ENCODE results near the gene LINS1. TPM values are rescaled to one million over a fixed set of nuclear protein-coding genes. Genes with fewer than 3 reads are reported as not detected.

LINS1 gene
- total RNA-seq, 2 experiments from 2014 or later, result 28.7 to 29.4 TPM

GRCh38 chr15:100602823-100603393 lies 924 bp upstream of the LINS1 start:
- Mint-ChIP-seq H3K4me3 (no peak overlapping the region), H3K27me3 (no peaks in the 10 kb centered on the region), H3K9me3 (no peaks in the 10 kb centered on the region), H3K36me3 (ENCODE audit: low read depth) (peaks cover 34% of the 10 kb centered on the region), H3K4me1 (ENCODE audit: low read depth) (peaks cover 54% of the 10 kb centered on the region), H3K27ac (no peak overlapping the region)
- TF ChIP-seq, protein P1, sequence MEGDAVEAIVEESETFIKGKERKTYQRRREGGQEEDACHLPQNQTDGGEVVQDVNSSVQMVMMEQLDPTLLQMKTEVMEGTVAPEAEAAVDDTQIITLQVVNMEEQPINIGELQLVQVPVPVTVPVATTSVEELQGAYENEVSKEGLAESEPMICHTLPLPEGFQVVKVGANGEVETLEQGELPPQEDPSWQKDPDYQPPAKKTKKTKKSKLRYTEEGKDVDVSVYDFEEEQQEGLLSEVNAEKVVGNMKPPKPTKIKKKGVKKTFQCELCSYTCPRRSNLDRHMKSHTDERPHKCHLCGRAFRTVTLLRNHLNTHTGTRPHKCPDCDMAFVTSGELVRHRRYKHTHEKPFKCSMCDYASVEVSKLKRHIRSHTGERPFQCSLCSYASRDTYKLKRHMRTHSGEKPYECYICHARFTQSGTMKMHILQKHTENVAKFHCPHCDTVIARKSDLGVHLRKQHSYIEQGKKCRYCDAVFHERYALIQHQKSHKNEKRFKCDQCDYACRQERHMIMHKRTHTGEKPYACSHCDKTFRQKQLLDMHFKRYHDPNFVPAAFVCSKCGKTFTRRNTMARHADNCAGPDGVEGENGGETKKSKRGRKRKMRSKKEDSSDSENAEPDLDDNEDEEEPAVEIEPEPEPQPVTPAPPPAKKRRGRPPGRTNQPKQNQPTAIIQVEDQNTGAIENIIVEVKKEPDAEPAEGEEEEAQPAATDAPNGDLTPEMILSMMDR (IDR thresholded peaks at IDR 0.05), result no peak
- POLR2A ChIA-PET, result interaction anchor here (1.0 to 2.8 kb wide), 4 partner anchors 9 to 272 kb away, joined by 3 to 13 read pairs (median 4); no protein-coding TSS in a partner anchor
- ATAC-seq (peak; percentile 50), DNase-seq (peak; percentile 74)
- intact Hi-C loops (cut with micrococcal nuclease), result no loop called here
- CTCF ChIA-PET, result interaction anchor here (0.9 to 4.6 kb wide), 4 partner anchors 61 to 315 kb away, joined by 3 to 43 read pairs (median 3); no protein-coding TSS in a partner anchor

DNA sequence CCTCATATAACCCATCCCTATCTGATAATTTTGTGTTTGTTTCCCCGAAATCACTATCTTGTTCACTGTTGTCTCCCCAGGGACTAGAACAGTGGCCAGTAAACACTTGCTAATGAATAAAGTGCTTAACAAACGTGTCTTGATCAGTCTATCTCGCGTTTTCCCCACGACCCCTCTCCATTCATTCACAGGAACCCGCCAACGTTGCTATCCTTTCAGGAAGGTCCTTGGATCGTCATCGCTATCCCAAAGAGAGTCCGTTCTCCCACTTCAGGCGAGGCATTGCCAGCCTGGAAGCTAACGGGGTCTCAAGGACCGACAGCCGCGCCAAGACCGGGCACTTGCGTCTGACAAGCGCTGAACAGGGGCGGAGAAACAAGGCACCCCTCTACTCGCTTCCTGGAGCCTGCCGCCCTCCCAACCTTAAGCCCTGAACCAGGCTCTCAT lies 344 bp downstream of the LINS1 start:
- H3K4me1 Mint-ChIP-seq (ENCODE audit: low read depth), result peaks cover 59% of the 10 kb centered on the region
- TF ChIP-seq, protein P1 (IDR thresholded peaks at IDR 0.05), result no peak
- intact Hi-C loops (cut with micrococcal nuclease), result no loop called here
- H3K27ac Mint-ChIP-seq, result no peak overlapping the region
- peaks cover 37% of the 10 kb centered on the region for H3K36me3 Mint-ChIP-seq (ENCODE audit: low read depth)
- DNase-seq (no peak), ATAC-seq (peak; percentile 8)
- no peaks in the 10 kb centered on the region for H3K9me3 Mint-ChIP-seq
- no peaks in the 10 kb centered on the region for H3K27me3 Mint-ChIP-seq
- H3K4me3 Mint-ChIP-seq, result no peak overlapping the region
- ChIA-PET CTCF (interaction anchor here (1.0 to 4.6 kb wide), 3 partner anchors 11 to 317 kb away, joined by 3 to 43 read pairs (median 3); no protein-coding TSS in a partner anchor), POLR2A (interaction anchor here (1.0 to 2.8 kb wide), 2 partner anchors 10 to 11 kb away, joined by 3 to 13 read pairs; no protein-coding TSS in a partner anchor)

GRCh38 chr15:100601163-100601562 lies 821 bp downstream of the LINS1 start:
- intact Hi-C loops (cut with micrococcal nuclease), result no loop called here
- peaks cover 60% of the 10 kb centered on the region for H3K4me1 Mint-ChIP-seq (ENCODE audit: low read depth)
- H3K9me3 Mint-ChIP-seq, result no peaks in the 10 kb centered on the region
- H3K27ac Mint-ChIP-seq, result no peak overlapping the region
- no peak overlapping the region for H3K4me3 Mint-ChIP-seq
- no peaks in the 10 kb centered on the region for H3K27me3 Mint-ChIP-seq
- TF ChIP-seq, protein P1 (IDR thresholded peaks at IDR 0.05), result no peak
- DNase-seq, result peak; percentile 75
- no peak for ATAC-seq
- ChIA-PET CTCF (interaction anchor here (1.2 to 1.7 kb wide), 2 partner anchors 11 to 252 kb away, joined by 3 to 12 read pairs; no protein-coding TSS in a partner anchor), POLR2A (interaction anchor here (2.8 kb wide), 1 partner anchor 10 kb away, joined by 13 read pairs; no protein-coding TSS in a partner anchor)
- H3K36me3 Mint-ChIP-seq (ENCODE audit: low read depth), result peaks cover 36% of the 10 kb centered on the region

- CTCF ChIA-PET, result interaction anchor here (1.2 to 3.1 kb wide), 2 partner anchors 248 to 256 kb away, joined by 3 to 24 read pairs; partner anchors contain the start of gene ADAMTS17
- Mint-ChIP-seq H3K4me1 (ENCODE audit: low read depth) (peaks cover 59% of the 10 kb centered on the region), H3K4me3 (no peak overlapping the region), H3K27me3 (no peaks in the 10 kb centered on the region), H3K36me3 (ENCODE audit: low read depth) (peaks cover 38% of the 10 kb centered on the region), H3K27ac (peak overlapping the region; percentile 98), H3K9me3 (no peaks in the 10 kb centered on the region)
- POLR2A ChIA-PET, result interaction anchor here (0.7 kb wide), 1 partner anchor 256 kb away, joined by 3 read pairs; no protein-coding TSS in a partner anchor
- no peak for ATAC-seq
- TF ChIP-seq, protein P1 (IDR thresholded peaks at IDR 0.05), result no peak
- intact Hi-C loops (cut with micrococcal nuclease), result loop anchor here (5.0 kb wide), 1 partner anchor 256 kb away; the partner anchor contains the start of gene ADAMTS17
- DNase-seq, result peak; percentile 16
Observed at GRCh38 chr15:100598655-100599054, 3.3 kb downstream of the LINS1 start.

GRCh38 chr15:100597862-100598261 lies 4.1 kb downstream of the LINS1 start:
- POLR2A ChIA-PET, result interaction anchor here (0.7 kb wide), 1 partner anchor 256 kb away, joined by 3 read pairs; no protein-coding TSS in a partner anchor
- CTCF ChIA-PET, result interaction anchor here (1.2 to 3.1 kb wide), 2 partner anchors 248 to 256 kb away, joined by 3 to 24 read pairs; partner anchors contain the start of gene ADAMTS17
- H3K27ac Mint-ChIP-seq, result peak overlapping the region; percentile 98
- no peaks in the 10 kb centered on the region for H3K27me3 Mint-ChIP-seq
- no peaks in the 10 kb centered on the region for H3K9me3 Mint-ChIP-seq
- H3K4me3 Mint-ChIP-seq, result peak overlapping the region; percentile 72
- TF ChIP-seq, protein P1 (IDR thresholded peaks at IDR 0.05), result no peak
- ATAC-seq (no peak), DNase-seq (no peak)
- intact Hi-C loops (cut with micrococcal nuclease), result loop anchor here (5.0 kb wide), 1 partner anchor 256 kb away; the partner anchor contains the start of gene ADAMTS17
- peaks cover 40% of the 10 kb centered on the region for H3K36me3 Mint-ChIP-seq (ENCODE audit: low read depth)
- H3K4me1 Mint-ChIP-seq (ENCODE audit: low read depth), result peaks cover 61% of the 10 kb centered on the region
